CD8-positive, alpha-beta memory T cell (primary cell): ENCODE results near the gene MAP3K21. TPM values are rescaled to one million over a fixed set of nuclear protein-coding genes. Genes with fewer than 3 reads are reported as not detected.

ENCODE experiments used
- CTCF ChIA-PET: fragments of 350-600 bp; sonication (Branson Sonifier 250); formaldehyde crosslinking; loops from one replicate; lab custom pipeline; 2021; ENCODE audit warnings: antibody characterized with exemption; lab: Charles Lee
- POLR2A ChIA-PET: fragments of 350-600 bp; sonication (Branson Sonifier 250); formaldehyde crosslinking; loops from one replicate; lab custom pipeline; 2021; ENCODE audit warnings: antibody characterized with exemption; lab: Charles Lee
- DNase-seq, 5 donors: peaks; one replicate each; pipeline versions ENCODE4 v3.0.0 to v3.0.0-alpha.2; 2020 to 2022; ENCODE audit warnings: mixed read lengths in 1 of 5
- H3K27ac ChIP-seq: one replicate; pipeline ENCODE4 v1.7.0; 2013; ENCODE audit warnings: low read depth, mild to moderate bottlenecking, low read length, moderate library complexity
- H3K27me3 ChIP-seq: 2 replicates; pipeline ENCODE4 v1.7.0; 2013; ENCODE audit warnings: low read length, mild to moderate bottlenecking; ENCODE audit not compliant: insufficient read depth, poor library complexity, severe bottlenecking
- H3K36me3 ChIP-seq: 2 replicates; pipeline ENCODE4 v1.7.0; 2013; ENCODE audit warnings: mild to moderate bottlenecking, low read length, moderate library complexity; ENCODE audit not compliant: insufficient read depth
- H3K4me1 ChIP-seq: 2 replicates; pipeline ENCODE4 v1.7.0; 2013; ENCODE audit warnings: mild to moderate bottlenecking, low read length, moderate library complexity; ENCODE audit not compliant: insufficient read depth
- H3K4me3 ChIP-seq: 2 replicates; pipeline ENCODE4 v1.7.0; 2013; ENCODE audit warnings: mild to moderate bottlenecking, low read length
- H3K9me3 ChIP-seq: 2 replicates; pipeline ENCODE4 v1.7.0; 2013; ENCODE audit warnings: mild to moderate bottlenecking, low read length
- H3K27ac Mint-ChIP-seq, 8 donors: one replicate each; pipeline ENCODE4 v1.8.0; 2020 to 2021; ENCODE audit warnings: mixed read lengths in 8 of 8, mild to moderate bottlenecking in 6 of 8, inconsistent platforms in 3 of 8, moderate library complexity in 3 of 8
- H3K27me3 Mint-ChIP-seq, 2 donors: one replicate each; pipeline ENCODE4 v1.8.0; 2020 to 2021; ENCODE audit warnings: mixed read lengths in 2 of 2, mild to moderate bottlenecking in 1 of 2, moderate library complexity in 1 of 2
- H3K36me3 Mint-ChIP-seq, 3 donors: one replicate each; pipeline ENCODE4 v1.8.0; 2020 to 2021; ENCODE audit warnings: mixed read lengths in 3 of 3, inconsistent platforms in 1 of 3, mild to moderate bottlenecking in 1 of 3
- H3K4me1 Mint-ChIP-seq, 3 donors: one replicate each; pipeline ENCODE4 v1.8.0; 2020 to 2021; ENCODE audit warnings: mixed read lengths in 3 of 3, inconsistent platforms in 1 of 3, mild to moderate bottlenecking in 1 of 3
- H3K4me3 Mint-ChIP-seq, 7 donors: one replicate each; pipeline ENCODE4 v1.8.0; 2020 to 2021; ENCODE audit warnings: mixed read lengths in 7 of 7, mild to moderate bottlenecking in 6 of 7, moderate library complexity in 4 of 7, inconsistent platforms in 2 of 7
- H3K9me3 Mint-ChIP-seq, 5 donors: one replicate each; pipeline ENCODE4 v1.8.0; 2020 to 2022; ENCODE audit warnings: mixed read lengths in 5 of 5, mild to moderate bottlenecking in 3 of 5, moderate library complexity in 2 of 5, inconsistent platforms in 1 of 5
- polyA plus RNA-seq: library from polyadenylated mRNA; unstranded; fragments of 300-500 nt; fragmentation: Illumina TruSeq; gene quantifications from one replicate; pipeline ENCODE4 v1.2.3, GENCODE V29; 2021
- total RNA-seq, 2 experiments: library from RNA; stranded (reverse); gene quantifications; one replicate each; pipeline ENCODE4 v1.2.3, GENCODE V29; 2021

Gene MAP3K21
- total and polyA plus RNA-seq, 3 experiments from 2014 or later: 0.54 to 2.8 (median 2.8) TPM

DNA sequence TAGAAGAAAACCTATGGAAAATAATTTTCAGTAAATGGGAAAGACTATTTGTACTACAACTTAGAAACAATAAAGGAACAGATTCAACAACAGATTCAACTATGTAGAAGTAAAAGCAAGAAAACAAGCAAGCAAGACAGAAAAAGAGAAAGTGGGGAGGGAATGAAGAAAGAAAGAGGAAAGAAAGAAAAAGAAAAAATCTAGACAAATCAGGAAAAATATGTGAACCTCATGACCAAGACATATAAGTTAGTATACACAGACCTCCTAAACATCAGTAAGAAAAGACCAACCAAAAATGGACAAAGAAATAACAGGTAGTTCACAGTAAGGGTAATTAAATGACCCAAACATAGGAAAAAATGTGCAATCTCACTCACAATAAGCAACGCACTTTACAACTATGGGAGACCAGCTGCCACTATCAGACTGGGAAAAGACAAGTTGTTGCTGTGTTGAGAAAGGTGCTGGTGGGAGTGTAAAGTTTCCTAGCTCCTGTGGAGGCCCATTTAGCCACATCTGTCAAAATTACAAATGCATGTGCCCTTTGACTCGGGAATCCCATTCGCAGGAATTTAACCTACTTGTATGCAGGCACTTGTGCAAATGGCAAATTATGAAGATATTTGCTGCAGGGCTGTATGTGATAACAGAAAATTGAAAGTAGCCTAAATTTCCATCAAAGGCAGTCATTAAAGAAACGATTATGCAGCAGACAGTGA is 13.9 kb upstream of the MAP3K21 start:
- ChIA-PET POLR2A (no interaction called here), CTCF (no interaction called here)
- Mint-ChIP-seq H3K27ac (no peak overlapping the region), H3K4me3 (no peak overlapping the region), H3K4me1 (no peaks in the 10 kb centered on the region), H3K27me3 (peaks cover 3 to 13% of the 10 kb centered on the region in 2 donors), H3K9me3 (no peaks in the 10 kb centered on the region), H3K36me3 (no peaks in the 10 kb centered on the region)
- Histone ChIP-seq H3K9me3 (no peaks in the 10 kb centered on the region), H3K27ac (no peak overlapping the region), H3K4me3 (no peak overlapping the region), H3K4me1 (no peaks in the 10 kb centered on the region), H3K27me3 (no peaks in the 10 kb centered on the region), H3K36me3 (no peaks in the 10 kb centered on the region)
- DNase-seq: no peak

DNA sequence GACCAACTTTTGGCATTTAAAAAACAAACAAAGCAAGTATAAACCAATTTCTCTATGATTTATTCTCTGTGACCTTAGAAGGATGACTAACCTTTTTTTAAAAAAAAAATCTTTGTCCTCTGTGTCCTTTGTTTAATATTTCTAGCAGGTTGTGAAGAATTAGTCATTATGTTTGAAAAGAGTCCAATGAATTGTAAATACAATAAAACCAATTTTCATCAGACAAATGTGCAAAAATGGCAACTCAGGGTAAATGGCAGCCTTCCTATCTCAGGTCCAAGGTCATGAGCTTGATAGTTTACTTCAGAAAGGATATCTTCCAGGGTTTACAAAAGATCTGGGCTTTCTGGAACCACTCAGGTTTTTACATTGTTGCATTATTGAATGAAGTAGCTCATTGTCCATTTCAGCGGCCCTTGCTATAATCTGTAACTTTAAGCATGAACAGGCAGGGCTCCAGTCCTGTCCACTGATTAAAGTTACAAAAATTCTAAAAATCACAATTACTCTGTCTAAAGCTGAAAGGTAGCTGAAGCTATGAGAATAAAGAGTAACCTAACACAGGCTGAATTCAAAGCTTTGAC is 11.7 kb upstream of the MAP3K21 start:
- H3K27me3 Mint-ChIP-seq: peaks cover 4 to 25% of the 10 kb centered on the region in 2 donors
- no peak overlapping the region for H3K4me3 Mint-ChIP-seq
- no peaks in the 10 kb centered on the region for H3K4me1 ChIP-seq
- no peaks in the 10 kb centered on the region for H3K9me3 Mint-ChIP-seq
- POLR2A ChIA-PET: no interaction called here
- H3K4me3 ChIP-seq: no peak overlapping the region
- no peaks in the 10 kb centered on the region for H3K36me3 ChIP-seq
- DNase-seq: no peak
- CTCF ChIA-PET: interaction anchor here (1.0 to 1.6 kb wide), 2 partner anchors 11 to 12 kb away, joined by 3 to 5 read pairs; partner anchors contain the start of gene MAP3K21
- H3K4me1 Mint-ChIP-seq: no peaks in the 10 kb centered on the region
- H3K36me3 Mint-ChIP-seq: no peaks in the 10 kb centered on the region
- H3K9me3 ChIP-seq: no peaks in the 10 kb centered on the region
- H3K27me3 ChIP-seq: no peaks in the 10 kb centered on the region
- H3K27ac Mint-ChIP-seq: no peak overlapping the region
- no peak overlapping the region for H3K27ac ChIP-seq

DNA sequence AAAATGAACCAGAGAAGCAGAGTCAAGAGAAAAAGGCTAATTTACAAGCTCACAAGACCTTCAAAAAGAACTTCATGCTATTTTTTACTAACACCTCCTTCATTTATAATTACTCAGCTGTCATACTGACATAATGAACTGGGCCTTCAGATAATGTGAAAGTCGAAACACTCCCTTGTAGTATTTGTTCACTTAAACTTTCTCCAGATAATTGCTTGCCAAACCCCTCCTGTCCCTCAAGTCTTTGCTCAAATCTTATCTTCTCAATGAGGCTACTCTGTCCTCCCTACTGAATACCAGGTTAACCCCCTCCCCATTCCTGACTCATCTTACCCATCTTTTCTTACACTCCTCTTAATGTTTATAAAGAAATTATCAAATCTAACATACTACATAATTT is 11.1 kb upstream of the MAP3K21 start:
- CTCF ChIA-PET: interaction anchor here (1.0 to 1.6 kb wide), 2 partner anchors 11 to 12 kb away, joined by 3 to 5 read pairs; partner anchors contain the start of gene MAP3K21
- POLR2A ChIA-PET: no interaction called here
- Mint-ChIP-seq H3K27me3 (peaks cover 4 to 25% of the 10 kb centered on the region in 2 donors), H3K4me1 (no peaks in the 10 kb centered on the region), H3K4me3 (no peak overlapping the region), H3K36me3 (no peaks in the 10 kb centered on the region), H3K9me3 (no peaks in the 10 kb centered on the region), H3K27ac (no peak overlapping the region)
- Histone ChIP-seq H3K4me1 (no peaks in the 10 kb centered on the region), H3K27me3 (no peaks in the 10 kb centered on the region), H3K4me3 (no peak overlapping the region), H3K27ac (no peak overlapping the region), H3K9me3 (no peaks in the 10 kb centered on the region), H3K36me3 (no peaks in the 10 kb centered on the region)
- DNase-seq: no peak

DNA sequence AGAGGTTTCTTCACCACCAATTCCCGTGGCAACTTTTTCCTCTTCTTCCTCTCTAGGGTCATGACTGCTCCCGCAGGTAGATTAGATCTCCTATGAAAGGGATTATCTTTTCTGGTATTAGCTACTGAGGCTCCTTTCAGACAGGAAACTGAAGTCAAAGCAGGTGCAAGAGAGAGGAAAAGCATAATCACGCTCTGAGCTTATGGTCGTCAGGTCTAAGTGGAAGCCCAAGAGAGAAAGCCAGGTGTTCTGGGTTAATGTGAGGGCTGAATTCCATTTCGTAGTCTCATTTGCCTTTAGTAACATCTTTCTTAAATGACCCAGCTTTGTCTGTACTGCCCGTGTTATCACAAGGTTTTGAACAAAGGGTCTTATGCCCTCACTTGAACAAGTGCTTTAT is 8.3 kb upstream of the MAP3K21 start:
- H3K9me3 Mint-ChIP-seq: no peaks in the 10 kb centered on the region

DNA sequence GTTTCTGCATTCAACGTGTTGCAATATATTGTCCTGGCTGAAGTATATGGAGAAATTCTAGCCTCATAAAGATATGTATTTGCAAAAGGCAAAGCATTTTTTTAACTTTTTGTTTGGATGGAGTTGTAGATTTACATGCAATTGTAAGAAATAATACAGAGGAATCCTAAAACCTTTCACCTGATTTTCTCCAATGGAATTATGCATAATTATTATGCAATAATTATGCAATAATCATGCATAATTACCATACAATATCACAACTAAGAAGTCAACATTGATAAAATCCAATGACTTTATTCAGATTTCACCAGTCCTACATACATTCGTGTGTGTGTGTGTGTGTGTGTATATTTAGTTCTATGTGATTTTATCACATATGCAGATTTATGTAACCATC is 7.5 kb upstream of the MAP3K21 start:
- Histone ChIP-seq H3K27ac (no peak overlapping the region), H3K27me3 (no peaks in the 10 kb centered on the region), H3K9me3 (no peaks in the 10 kb centered on the region), H3K4me1 (no peaks in the 10 kb centered on the region), H3K4me3 (no peak overlapping the region), H3K36me3 (no peaks in the 10 kb centered on the region)
- Mint-ChIP-seq H3K27ac (no peak overlapping the region), H3K4me1 (no peaks in the 10 kb centered on the region), H3K4me3 (no peak overlapping the region), H3K36me3 (no peaks in the 10 kb centered on the region), H3K27me3 (peaks cover 3 to 17% of the 10 kb centered on the region in 2 donors), H3K9me3 (no peaks in the 10 kb centered on the region)
- ChIA-PET CTCF (interaction anchor here (1.7 kb wide), 1 partner anchor 14 kb away, joined by 4 read pairs; no protein-coding TSS in a partner anchor), POLR2A (no interaction called here)
- DNase-seq: no peak

More for the DNA sequence above, 8.3 kb upstream of the MAP3K21 start:
- H3K36me3 ChIP-seq: no peaks in the 10 kb centered on the region
- no peaks in the 10 kb centered on the region for H3K4me1 Mint-ChIP-seq
- no peaks in the 10 kb centered on the region for H3K4me1 ChIP-seq
- H3K4me3 Mint-ChIP-seq: no peak overlapping the region
- H3K36me3 Mint-ChIP-seq: no peaks in the 10 kb centered on the region
- CTCF ChIA-PET: interaction anchor here (0.9 kb wide), 1 partner anchor 9 kb away, joined by 3 read pairs; no protein-coding TSS in a partner anchor
- no peak overlapping the region for H3K27ac ChIP-seq
- H3K9me3 ChIP-seq: no peaks in the 10 kb centered on the region
- no peak for DNase-seq
- no peak overlapping the region for H3K4me3 ChIP-seq
- H3K27me3 Mint-ChIP-seq: peaks cover 3 to 19% of the 10 kb centered on the region in 2 donors
- POLR2A ChIA-PET: interaction anchor here (0.6 kb wide), 1 partner anchor 9 kb away, joined by 4 read pairs; no protein-coding TSS in a partner anchor
- H3K27me3 ChIP-seq: no peaks in the 10 kb centered on the region
- no peak overlapping the region for H3K27ac Mint-ChIP-seq

DNA sequence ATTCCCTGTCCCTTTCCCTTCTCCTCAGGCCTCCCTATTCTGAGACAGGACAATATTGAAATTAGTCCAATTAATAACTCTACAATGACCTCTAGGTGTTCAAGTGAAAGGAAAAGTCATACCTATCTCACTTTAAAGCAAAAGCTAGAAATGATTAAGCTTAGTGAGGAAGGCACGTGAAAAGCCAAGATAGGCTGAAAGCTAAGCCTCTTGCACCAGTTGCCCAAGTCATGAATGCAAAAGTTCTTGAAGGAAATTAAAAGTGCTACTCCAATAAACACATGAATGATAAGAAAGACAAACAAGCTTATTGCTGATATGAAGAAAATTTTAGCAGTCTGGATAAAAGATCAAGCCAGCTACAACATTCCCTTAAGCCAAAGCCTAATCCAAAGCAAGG is 3.8 kb upstream of the MAP3K21 start:
- no peaks in the 10 kb centered on the region for H3K9me3 ChIP-seq
- Mint-ChIP-seq H3K27me3 (peaks cover 2 to 12% of the 10 kb centered on the region in 2 donors), H3K27ac (no peak overlapping the region), H3K36me3 (no peaks in the 10 kb centered on the region), H3K9me3 (no peaks in the 10 kb centered on the region), H3K4me1 (peaks cover 4 to 7% (median 7%) of the 10 kb centered on the region in 3 donors), H3K4me3 (no peak overlapping the region)
- POLR2A ChIA-PET: no interaction called here
- H3K4me1 ChIP-seq: peaks cover 2% of the 10 kb centered on the region
- no peaks in the 10 kb centered on the region for H3K36me3 ChIP-seq
- CTCF ChIA-PET: interaction anchor here (1.7 kb wide), 1 partner anchor 29 kb away, joined by 5 read pairs; no protein-coding TSS in a partner anchor
- H3K27ac ChIP-seq: no peak overlapping the region
- no peak for DNase-seq
- no peaks in the 10 kb centered on the region for H3K27me3 ChIP-seq
- no peak overlapping the region for H3K4me3 ChIP-seq

DNA sequence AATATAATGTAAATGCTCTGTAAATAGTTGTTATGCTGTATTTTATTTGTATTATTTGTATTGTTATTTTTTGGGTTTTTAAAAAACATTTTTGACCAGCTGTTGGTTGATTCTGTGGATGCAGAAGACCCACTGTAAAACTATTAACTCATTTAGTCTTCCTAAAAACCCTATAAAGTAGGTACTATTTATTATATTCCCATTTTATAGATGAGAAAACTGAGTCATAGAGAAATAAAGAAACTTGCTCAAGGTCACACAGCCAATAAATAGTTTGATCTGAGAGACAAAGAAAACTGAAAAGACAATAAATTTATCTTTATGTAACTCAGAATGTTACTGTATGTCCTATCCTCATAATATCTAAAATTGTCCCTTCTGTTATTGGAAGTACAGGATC is 1.2 kb upstream of the MAP3K21 start:
- peaks cover 8 to 17% (median 13%) of the 10 kb centered on the region in 3 donors for H3K4me1 Mint-ChIP-seq
- ChIA-PET CTCF (no interaction called here), POLR2A (no interaction called here)
- H3K36me3 Mint-ChIP-seq: no peaks in the 10 kb centered on the region
- peak overlapping the region in 1 of 8 donors; percentile 41 for H3K27ac Mint-ChIP-seq
- peak overlapping the region in 2 of 7 donors; percentile 85 to 86 for H3K4me3 Mint-ChIP-seq
- Histone ChIP-seq H3K9me3 (no peaks in the 10 kb centered on the region), H3K27ac (no peak overlapping the region), H3K27me3 (no peaks in the 10 kb centered on the region), H3K36me3 (no peaks in the 10 kb centered on the region), H3K4me3 (no peak overlapping the region), H3K4me1 (peaks cover 7% of the 10 kb centered on the region)
- no peaks in the 10 kb centered on the region for H3K9me3 Mint-ChIP-seq
- H3K27me3 Mint-ChIP-seq: peaks cover 0 to 5% of the 10 kb centered on the region in 2 donors
- no peak for DNase-seq
